Esophagus muscularis mucosa (tissue), 3 donors: ENCODE measurements around the gene ADAMTS2.

Experiments used
- POLR2A ChIP-seq: fragments of 450-650 bp; IDR thresholded peaks from one replicate; pipeline ENCODE4 v1.6.1; 2017; ENCODE audit warnings: antibody characterized with exemption, moderate library complexity, mild to moderate bottlenecking, low read depth
- TF ChIP-seq, protein P1 (sequence below), 3 experiments: fragments of 200-600 bp in 2 of 3; fragments of 450-650 bp in 1 of 3; sonication (generic) in 2 of 3; IDR thresholded peaks; one replicate each; pipeline ENCODE4 v1.5.1; 2017 to 2019; ENCODE audit warnings: antibody characterized with exemption in 3 of 3, mild to moderate bottlenecking in 2 of 3, moderate library complexity in 1 of 3

GRCh38 chr5:179161901-179162300 is 183.4 kb downstream of the ADAMTS2 start:
- no peak for TF ChIP-seq POLR2A
- TF ChIP-seq, protein P1, sequence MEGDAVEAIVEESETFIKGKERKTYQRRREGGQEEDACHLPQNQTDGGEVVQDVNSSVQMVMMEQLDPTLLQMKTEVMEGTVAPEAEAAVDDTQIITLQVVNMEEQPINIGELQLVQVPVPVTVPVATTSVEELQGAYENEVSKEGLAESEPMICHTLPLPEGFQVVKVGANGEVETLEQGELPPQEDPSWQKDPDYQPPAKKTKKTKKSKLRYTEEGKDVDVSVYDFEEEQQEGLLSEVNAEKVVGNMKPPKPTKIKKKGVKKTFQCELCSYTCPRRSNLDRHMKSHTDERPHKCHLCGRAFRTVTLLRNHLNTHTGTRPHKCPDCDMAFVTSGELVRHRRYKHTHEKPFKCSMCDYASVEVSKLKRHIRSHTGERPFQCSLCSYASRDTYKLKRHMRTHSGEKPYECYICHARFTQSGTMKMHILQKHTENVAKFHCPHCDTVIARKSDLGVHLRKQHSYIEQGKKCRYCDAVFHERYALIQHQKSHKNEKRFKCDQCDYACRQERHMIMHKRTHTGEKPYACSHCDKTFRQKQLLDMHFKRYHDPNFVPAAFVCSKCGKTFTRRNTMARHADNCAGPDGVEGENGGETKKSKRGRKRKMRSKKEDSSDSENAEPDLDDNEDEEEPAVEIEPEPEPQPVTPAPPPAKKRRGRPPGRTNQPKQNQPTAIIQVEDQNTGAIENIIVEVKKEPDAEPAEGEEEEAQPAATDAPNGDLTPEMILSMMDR (IDR thresholded peaks at IDR 0.05): no peak
